Prostate gland (tissue), 1 donor: Measurements from ENCODE around the gene PALD1.

ENCODE experiments used
- POLR2A ChIP-seq: fragments of 450-650 bp; IDR thresholded peaks from one replicate; pipeline ENCODE4 v1.6.1; 2016; ENCODE audit warnings: antibody characterized with exemption, mild to moderate bottlenecking
- POLR2AphosphoS5 ChIP-seq: sonication (generic); formaldehyde crosslinking; IDR thresholded peaks from one replicate; pipeline ENCODE4 v1.6.1; 2017; ENCODE audit warnings: antibody characterized with exemption

- TF ChIP-seq POLR2A, result no peak
- TF ChIP-seq POLR2AphosphoS5, result no peak
These were observed 105.8 kb downstream of the PALD1 start for GRCh38 chr10:70584366-70584765.
